Measurements from ENCODE around the gene DOCK10.
A peak's percentile ranks its signal among the peaks of the same experiment; 100 is the strongest.

The DOCK10 gene

GRCh38 chr2:224882291-224883171 is 159.7 kb downstream of the DOCK10 start:
- no peak for TF ChIP-seq MYC (IDR thresholded peaks at IDR 0.05; ENCODE audit: low read depth, low read length)
- TF ChIP-seq CTCF (IDR thresholded peaks at IDR 0.05; ENCODE audit: low read depth, low read length), result no peak
- TF ChIP-seq POLR2A (IDR thresholded peaks at IDR 0.05; ENCODE audit: extremely low read depth, insufficient read length), result no peak
- TF ChIP-seq MAX (IDR thresholded peaks at IDR 0.05; ENCODE audit: low read depth, low read length), result no peak
- no peak overlapping the region for H3K4me3 ChIP-seq (ENCODE audit: low read depth, low read length)
- DNase-seq (ENCODE audit: low read depth), result peak; percentile 79

GRCh38 chr2:224881846-224882245 is 160.4 kb downstream of the DOCK10 start:
- TF ChIP-seq CTCF (IDR thresholded peaks at IDR 0.05; ENCODE audit: low read depth, low read length), result no peak
- no peak for TF ChIP-seq MYC (IDR thresholded peaks at IDR 0.05; ENCODE audit: low read depth, low read length)
- no peak for TF ChIP-seq MAX (IDR thresholded peaks at IDR 0.05; ENCODE audit: low read depth, low read length)
- TF ChIP-seq POLR2A (IDR thresholded peaks at IDR 0.05; ENCODE audit: extremely low read depth, insufficient read length), result no peak
- H3K4me3 ChIP-seq (ENCODE audit: low read depth, low read length), result no peak overlapping the region
- DNase-seq (ENCODE audit: low read depth), result no peak

- DNase-seq (ENCODE audit: low read depth), result peak; percentile 30
- TF ChIP-seq CTCF (IDR thresholded peaks at IDR 0.05; ENCODE audit: low read depth, low read length) (no peak), MYC (IDR thresholded peaks at IDR 0.05; ENCODE audit: low read depth, low read length) (no peak), POLR2A (IDR thresholded peaks at IDR 0.05; ENCODE audit: extremely low read depth, insufficient read length) (no peak), MAX (IDR thresholded peaks at IDR 0.05; ENCODE audit: low read depth, low read length) (no peak)
Measured at GRCh38 chr2:224876522-224876921, 165.7 kb downstream of the DOCK10 start.

GRCh38 chr2:224875841-224876240 is 166.4 kb downstream of the DOCK10 start:
- no peak overlapping the region for H3K4me3 ChIP-seq (ENCODE audit: low read depth, low read length)
- DNase-seq (ENCODE audit: low read depth), result no peak
- TF ChIP-seq CTCF (IDR thresholded peaks at IDR 0.05; ENCODE audit: low read depth, low read length) (no peak), MYC (IDR thresholded peaks at IDR 0.05; ENCODE audit: low read depth, low read length) (no peak), POLR2A (IDR thresholded peaks at IDR 0.05; ENCODE audit: extremely low read depth, insufficient read length) (no peak)

More at GRCh38 chr2:224876522-224876921, 165.7 kb downstream of the DOCK10 start:
- H3K4me3 ChIP-seq (ENCODE audit: low read depth, low read length), result no peak overlapping the region

GRCh38 chr2:224875153-224875552 is 167.1 kb downstream of the DOCK10 start:
- DNase-seq (ENCODE audit: low read depth), result no peak
- no peak overlapping the region for H3K4me3 ChIP-seq (ENCODE audit: low read depth, low read length)
- TF ChIP-seq CTCF (IDR thresholded peaks at IDR 0.05; ENCODE audit: low read depth, low read length) (no peak), MAX (IDR thresholded peaks at IDR 0.05; ENCODE audit: low read depth, low read length) (no peak), MYC (IDR thresholded peaks at IDR 0.05; ENCODE audit: low read depth, low read length) (no peak), POLR2A (IDR thresholded peaks at IDR 0.05; ENCODE audit: extremely low read depth, insufficient read length) (no peak)
